Gastrocnemius medialis (tissue), 4 donors: ENCODE results near the gene PRAMEF11.
"Not testable (repeated sequence)": the region's sequence is repeated elsewhere in the genome, so short reads cannot be mapped to it uniquely, and the experiment has no call there.

ENCODE experiments used
- CTCF ChIP-seq, 5 experiments: fragments of 450-650 bp in 3 of 5; fragments of 200-600 bp in 2 of 5; sonication (generic) in 2 of 5; IDR thresholded peaks in 4 of 5; conservative IDR thresholded peaks in 1 of 5; 1 replicate in 4 of 5; 2 replicates in 1 of 5; pipeline ENCODE4 v1.5.1; 2016 to 2019; ENCODE audit warnings: antibody characterized with exemption in 5 of 5, mild to moderate bottlenecking in 3 of 5, moderate library complexity in 3 of 5
- POLR2A ChIP-seq, 2 donors: fragments of 450-650 bp; IDR thresholded peaks; one replicate each; pipeline ENCODE4 v1.6.1; 2017; ENCODE audit warnings: antibody characterized with exemption in 2 of 2, mild to moderate bottlenecking in 2 of 2, moderate library complexity in 2 of 2

DNA sequence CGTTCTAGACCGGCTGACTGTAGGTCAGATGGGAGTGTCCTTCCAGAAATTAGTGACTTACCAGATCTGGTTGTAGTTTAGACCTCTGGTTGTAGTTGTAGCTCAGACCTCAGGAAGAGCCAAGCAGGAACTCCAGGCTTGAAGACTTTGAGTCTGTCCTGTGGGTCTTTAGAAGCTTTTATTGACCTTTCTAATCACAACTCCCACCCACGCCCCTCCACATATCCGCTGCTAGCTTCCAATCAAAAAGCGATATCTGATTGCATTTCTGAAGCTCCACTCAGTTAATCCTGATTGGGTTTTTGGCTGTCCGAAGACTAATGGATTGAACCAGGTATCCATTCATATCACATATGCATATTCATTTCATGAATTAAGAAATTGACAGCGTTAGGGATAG lies 17.4 kb upstream of the PRAMEF11 start, which contains the start of gene HNRNPCL1:
- not testable (repeated sequence) for TF ChIP-seq CTCF (IDR thresholded peaks at IDR 0.05 in 4 of 5, conservative IDR thresholded peaks at IDR 0.05 in 1 of 5); POLR2A (IDR thresholded peaks at IDR 0.05)
